ENCODE data around the gene DDIT4.
"Not testable (repeated sequence)": the region's sequence is repeated elsewhere in the genome, so short reads cannot be mapped to it uniquely, and the experiment has no call there.

The DDIT4 gene

GRCh38 chr10:72249176-72249862, 24.4 kb upstream of the DDIT4 start:
- not testable (repeated sequence) for DNase-seq (ENCODE audit: low read depth)

GRCh38 chr10:72250666-72251065, 23.1 kb upstream of the DDIT4 start:
- no peak for DNase-seq (ENCODE audit: low read depth)

GRCh38 chr10:72251635-72252034, 22.1 kb upstream of the DDIT4 start:
- no peak for DNase-seq (ENCODE audit: low read depth)

- DNase-seq (ENCODE audit: low read depth): no peak
Measured at GRCh38 chr10:72252972-72253371, 20.8 kb upstream of the DDIT4 start.

GRCh38 chr10:72253578-72253977, 20.1 kb upstream of the DDIT4 start:
- no peak for DNase-seq (ENCODE audit: low read depth)

- DNase-seq (ENCODE audit: low read depth): no peak
Measured at GRCh38 chr10:72254813-72255568, 18.7 kb upstream of the DDIT4 start.

GRCh38 chr10:72255977-72256729, 17.6 kb upstream of the DDIT4 start:
- no peak for DNase-seq (ENCODE audit: low read depth)

- DNase-seq (ENCODE audit: low read depth): no peak
Measured at GRCh38 chr10:72257051-72257892, 16.5 kb upstream of the DDIT4 start.

- no peak for DNase-seq (ENCODE audit: low read depth)
Measured at GRCh38 chr10:72258617-72259016, 15.1 kb upstream of the DDIT4 start.

GRCh38 chr10:72259491-72260238, 14.1 kb upstream of the DDIT4 start:
- DNase-seq (ENCODE audit: low read depth): no peak

- no peak for DNase-seq (ENCODE audit: low read depth)
Measured at GRCh38 chr10:72260239-72260975, 13.3 kb upstream of the DDIT4 start.

GRCh38 chr10:72260976-72261783, 12.5 kb upstream of the DDIT4 start:
- DNase-seq (ENCODE audit: low read depth): no peak

GRCh38 chr10:72261784-72262404, 11.8 kb upstream of the DDIT4 start:
- DNase-seq (ENCODE audit: low read depth): no peak

GRCh38 chr10:72263613-72264241, 10.0 kb upstream of the DDIT4 start:
- DNase-seq (ENCODE audit: low read depth): no peak

- no peak for DNase-seq (ENCODE audit: low read depth)
Measured at GRCh38 chr10:72264536-72264935, 9.2 kb upstream of the DDIT4 start.

GRCh38 chr10:72265508-72265907, 8.2 kb upstream of the DDIT4 start:
- no peak for DNase-seq (ENCODE audit: low read depth)

- no peak for DNase-seq (ENCODE audit: low read depth)
Measured at GRCh38 chr10:72265990-72266865, 7.5 kb upstream of the DDIT4 start.

GRCh38 chr10:72267381-72267780, 6.3 kb upstream of the DDIT4 start:
- no peak for DNase-seq (ENCODE audit: low read depth)
